ENCODE data around the gene DMRTC2. TPM values are rescaled to one million over a fixed set of nuclear protein-coding genes. Genes with fewer than 3 reads are reported as not detected.
A peak's percentile ranks its signal among the peaks of the same experiment; 100 is the strongest.
"Not testable (repeated sequence)": the region's sequence is repeated elsewhere in the genome, so short reads cannot be mapped to it uniquely, and the experiment has no call there.

DMRTC2 gene
- total RNA-seq, 1 donor from 2014 or later = not detected

DNA sequence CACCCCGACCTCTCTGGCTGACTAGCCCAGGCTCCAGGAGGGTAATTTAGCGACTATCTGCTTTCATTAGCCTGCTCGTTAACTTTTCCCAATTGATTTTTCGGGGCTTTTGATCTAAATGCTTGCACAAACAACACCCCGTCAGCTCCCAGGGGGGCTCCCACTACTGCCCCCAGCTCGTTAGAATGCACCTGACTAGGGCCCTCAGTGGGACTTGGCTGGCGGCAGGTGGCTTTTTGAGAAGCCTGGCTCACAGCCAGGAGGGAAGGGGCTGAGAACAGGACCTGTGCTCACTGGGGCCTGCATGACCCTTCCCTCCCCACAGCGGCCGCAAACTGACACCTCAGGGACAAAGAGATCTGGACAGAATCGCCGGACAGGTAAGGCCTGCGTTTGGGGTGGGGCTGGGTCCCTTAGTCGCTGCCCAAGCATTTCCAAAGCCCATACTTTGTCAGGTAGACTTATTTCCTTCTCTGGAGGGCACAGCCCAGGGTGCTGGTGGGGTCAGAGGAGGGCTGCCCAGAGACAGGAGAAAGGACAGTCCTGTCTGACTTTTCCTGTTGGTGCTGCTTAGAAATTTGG, 24.6 kb downstream of the DMRTC2 start:
- H3K36me3 Mint-ChIP-seq (ENCODE audit: insufficient read depth) = peaks cover 26% of the 10 kb centered on the region
- H3K27ac Mint-ChIP-seq = peak overlapping the region; percentile 95
- peak overlapping the region; percentile 20 for H3K4me3 Mint-ChIP-seq (ENCODE audit: low read depth)
- no peak for DNase-seq (ENCODE audit: low spot score, unreplicated experiment)
- H3K9me3 Mint-ChIP-seq (ENCODE audit: low read depth) = no peaks in the 10 kb centered on the region
- H3K27me3 Mint-ChIP-seq = no peaks in the 10 kb centered on the region
- H3K4me1 Mint-ChIP-seq (ENCODE audit: low read depth) = peaks cover 26% of the 10 kb centered on the region
- TF ChIP-seq, protein P1, sequence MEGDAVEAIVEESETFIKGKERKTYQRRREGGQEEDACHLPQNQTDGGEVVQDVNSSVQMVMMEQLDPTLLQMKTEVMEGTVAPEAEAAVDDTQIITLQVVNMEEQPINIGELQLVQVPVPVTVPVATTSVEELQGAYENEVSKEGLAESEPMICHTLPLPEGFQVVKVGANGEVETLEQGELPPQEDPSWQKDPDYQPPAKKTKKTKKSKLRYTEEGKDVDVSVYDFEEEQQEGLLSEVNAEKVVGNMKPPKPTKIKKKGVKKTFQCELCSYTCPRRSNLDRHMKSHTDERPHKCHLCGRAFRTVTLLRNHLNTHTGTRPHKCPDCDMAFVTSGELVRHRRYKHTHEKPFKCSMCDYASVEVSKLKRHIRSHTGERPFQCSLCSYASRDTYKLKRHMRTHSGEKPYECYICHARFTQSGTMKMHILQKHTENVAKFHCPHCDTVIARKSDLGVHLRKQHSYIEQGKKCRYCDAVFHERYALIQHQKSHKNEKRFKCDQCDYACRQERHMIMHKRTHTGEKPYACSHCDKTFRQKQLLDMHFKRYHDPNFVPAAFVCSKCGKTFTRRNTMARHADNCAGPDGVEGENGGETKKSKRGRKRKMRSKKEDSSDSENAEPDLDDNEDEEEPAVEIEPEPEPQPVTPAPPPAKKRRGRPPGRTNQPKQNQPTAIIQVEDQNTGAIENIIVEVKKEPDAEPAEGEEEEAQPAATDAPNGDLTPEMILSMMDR (IDR thresholded peaks at IDR 0.05; ENCODE audit: unreplicated experiment) = no peak

DNA sequence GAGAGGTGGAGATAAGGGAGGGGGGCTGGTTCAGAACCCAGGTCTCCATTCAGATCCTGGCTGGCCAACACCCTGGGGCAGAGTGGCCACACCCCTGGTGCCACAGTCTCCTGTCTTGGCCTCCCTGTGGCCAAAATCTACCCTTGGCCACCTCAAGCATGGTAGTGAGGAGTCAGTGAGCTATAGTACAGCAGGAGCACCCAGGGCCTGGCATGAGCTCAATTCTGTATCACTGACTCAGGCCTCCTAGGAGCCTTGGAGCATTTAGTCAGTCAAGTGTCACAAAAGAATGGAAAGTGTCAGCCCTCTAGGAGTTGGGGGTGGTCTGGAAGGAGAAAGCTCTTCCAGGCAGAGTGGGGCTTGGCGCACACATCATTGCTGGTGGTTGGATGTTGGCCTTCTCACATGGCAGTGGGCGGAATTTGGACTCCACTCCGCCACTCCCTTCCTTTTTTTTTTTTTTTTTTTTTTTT, 25.6 kb downstream of the DMRTC2 start:
- no peaks in the 10 kb centered on the region for H3K27me3 Mint-ChIP-seq
- no peak overlapping the region for H3K4me3 Mint-ChIP-seq (ENCODE audit: low read depth)
- DNase-seq (ENCODE audit: low spot score, unreplicated experiment) = no peak
- H3K36me3 Mint-ChIP-seq (ENCODE audit: insufficient read depth) = peaks cover 21% of the 10 kb centered on the region
- H3K9me3 Mint-ChIP-seq (ENCODE audit: low read depth) = no peaks in the 10 kb centered on the region
- peaks cover 26% of the 10 kb centered on the region for H3K4me1 Mint-ChIP-seq (ENCODE audit: low read depth)
- no peak overlapping the region for H3K27ac Mint-ChIP-seq
- TF ChIP-seq, protein P1 (IDR thresholded peaks at IDR 0.05; ENCODE audit: unreplicated experiment) = no peak

DNA sequence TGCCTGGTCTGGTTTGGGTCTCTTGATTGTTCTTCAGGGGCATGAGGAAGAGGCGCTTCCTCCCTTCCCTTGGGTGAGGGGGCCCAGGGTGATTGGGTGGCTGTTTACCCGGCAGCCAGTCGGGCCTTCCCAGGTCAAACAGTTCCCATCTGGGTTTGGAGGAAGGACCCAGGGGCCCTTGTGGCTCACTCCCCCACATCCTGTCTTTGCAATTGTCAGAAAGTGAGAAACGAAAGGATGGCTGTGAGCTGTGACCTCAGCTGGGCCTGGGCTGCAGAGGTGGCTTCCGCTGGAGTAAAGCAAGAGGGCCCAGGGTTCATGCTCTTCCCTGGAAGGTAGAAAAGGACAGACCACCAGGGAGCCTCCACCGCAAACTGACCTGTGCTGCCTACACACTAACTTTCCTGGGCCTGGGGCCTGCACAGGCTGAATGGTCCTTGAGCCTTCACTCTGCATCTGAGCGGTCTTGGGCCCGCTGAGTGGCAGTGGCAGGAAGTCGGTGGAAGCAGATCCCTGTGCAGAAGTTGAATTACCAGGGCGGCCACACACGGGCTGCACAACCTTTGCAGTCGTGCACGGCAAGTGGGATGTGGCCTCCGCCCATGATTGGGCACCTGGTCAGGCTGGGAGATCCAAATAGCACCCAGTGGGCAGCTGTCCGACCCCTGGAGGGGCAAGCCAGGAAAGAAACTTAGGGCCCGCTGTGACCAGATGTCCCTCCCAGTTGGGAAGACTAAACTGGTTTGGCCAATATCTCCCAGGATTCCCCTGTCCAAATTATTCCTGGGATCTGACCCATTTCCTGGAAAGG, 26.9 kb downstream of the DMRTC2 start:
- no peak for DNase-seq (ENCODE audit: low spot score, unreplicated experiment)
- Mint-ChIP-seq H3K4me1 (ENCODE audit: low read depth) (peaks cover 26% of the 10 kb centered on the region), H3K27me3 (peaks cover 3% of the 10 kb centered on the region), H3K4me3 (ENCODE audit: low read depth) (no peak overlapping the region), H3K27ac (peak overlapping the region; percentile 49), H3K9me3 (ENCODE audit: low read depth) (no peaks in the 10 kb centered on the region), H3K36me3 (ENCODE audit: insufficient read depth) (peaks cover 17% of the 10 kb centered on the region)
- TF ChIP-seq, protein P1 (IDR thresholded peaks at IDR 0.05; ENCODE audit: unreplicated experiment) = no peak

DNA sequence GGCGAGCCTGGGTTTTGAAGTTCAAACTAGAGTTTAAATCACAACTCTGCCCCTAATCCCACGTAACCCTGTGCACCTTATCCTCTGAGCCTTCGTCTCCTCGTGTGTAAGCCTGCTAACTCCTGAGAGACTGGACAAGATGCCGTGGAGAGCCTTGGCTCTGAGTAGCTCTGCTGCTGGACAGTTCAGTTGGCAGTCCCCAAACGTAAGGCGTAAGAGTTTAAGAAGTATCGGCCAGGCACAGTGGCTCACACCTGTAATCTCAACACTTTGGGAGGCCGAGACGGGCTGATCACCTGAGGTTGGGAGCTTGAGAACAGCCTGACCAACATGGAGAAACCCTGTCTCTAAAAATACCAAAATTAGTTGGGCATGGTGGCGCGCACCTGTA, 27.5 kb downstream of the DMRTC2 start:
- Mint-ChIP-seq H3K9me3 (ENCODE audit: low read depth) (no peaks in the 10 kb centered on the region), H3K27me3 (peaks cover 3% of the 10 kb centered on the region), H3K27ac (no peak overlapping the region), H3K4me1 (ENCODE audit: low read depth) (peaks cover 26% of the 10 kb centered on the region), H3K4me3 (ENCODE audit: low read depth) (no peak overlapping the region), H3K36me3 (ENCODE audit: insufficient read depth) (peaks cover 17% of the 10 kb centered on the region)
- no peak for DNase-seq (ENCODE audit: low spot score, unreplicated experiment)
- TF ChIP-seq, protein P1 (IDR thresholded peaks at IDR 0.05; ENCODE audit: unreplicated experiment) = no peak

DNA sequence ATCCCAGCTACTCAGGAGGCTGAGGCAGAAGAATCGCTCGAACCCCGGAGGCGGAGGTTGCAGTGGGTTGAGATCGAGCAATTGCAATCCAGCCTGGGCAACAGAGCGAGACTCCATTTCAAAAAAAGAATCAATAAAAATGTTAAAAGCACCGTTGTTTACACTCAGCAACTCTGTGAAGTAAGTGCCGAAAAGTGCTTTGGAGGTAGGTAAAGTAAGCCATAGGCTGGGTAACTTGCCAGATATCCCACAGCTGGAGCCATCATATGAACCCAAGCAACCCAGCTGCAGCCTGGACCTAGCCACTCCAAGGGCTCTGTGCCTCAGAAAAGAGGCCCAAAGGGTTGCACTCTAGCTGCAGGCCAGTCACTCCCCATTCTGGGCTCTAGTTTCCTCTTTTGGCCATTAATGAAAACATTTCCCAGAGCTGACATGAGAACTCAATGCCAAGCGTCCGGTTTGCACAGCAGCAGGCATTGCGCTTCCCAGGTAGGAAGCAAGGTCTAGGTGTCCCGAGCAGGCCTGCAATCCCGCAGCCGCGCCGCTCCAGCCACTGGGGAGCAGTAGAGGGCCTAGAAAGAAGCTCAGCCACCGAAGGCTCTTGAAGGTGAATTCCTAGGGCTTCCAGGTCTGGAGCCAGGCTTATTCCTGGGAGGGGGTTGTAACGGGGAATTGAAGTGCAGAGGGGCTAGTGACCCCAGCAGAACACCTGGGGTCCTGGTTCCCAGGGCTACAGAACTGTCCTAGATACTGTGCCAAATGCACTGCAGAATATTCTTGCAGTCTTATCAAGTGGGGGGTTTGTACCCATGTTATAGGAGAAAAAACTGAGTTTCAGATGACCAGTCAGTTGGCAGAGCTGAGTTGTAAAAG, 28.2 kb downstream of the DMRTC2 start:
- no peak overlapping the region for H3K27ac Mint-ChIP-seq
- H3K4me3 Mint-ChIP-seq (ENCODE audit: low read depth) = no peak overlapping the region
- H3K9me3 Mint-ChIP-seq (ENCODE audit: low read depth) = no peaks in the 10 kb centered on the region
- H3K36me3 Mint-ChIP-seq (ENCODE audit: insufficient read depth) = peaks cover 14% of the 10 kb centered on the region
- H3K27me3 Mint-ChIP-seq = peaks cover 3% of the 10 kb centered on the region
- peaks cover 22% of the 10 kb centered on the region for H3K4me1 Mint-ChIP-seq (ENCODE audit: low read depth)
- DNase-seq (ENCODE audit: low spot score, unreplicated experiment) = peak; percentile 74
- TF ChIP-seq, protein P1 (IDR thresholded peaks at IDR 0.05; ENCODE audit: unreplicated experiment) = peak; percentile 81

DNA sequence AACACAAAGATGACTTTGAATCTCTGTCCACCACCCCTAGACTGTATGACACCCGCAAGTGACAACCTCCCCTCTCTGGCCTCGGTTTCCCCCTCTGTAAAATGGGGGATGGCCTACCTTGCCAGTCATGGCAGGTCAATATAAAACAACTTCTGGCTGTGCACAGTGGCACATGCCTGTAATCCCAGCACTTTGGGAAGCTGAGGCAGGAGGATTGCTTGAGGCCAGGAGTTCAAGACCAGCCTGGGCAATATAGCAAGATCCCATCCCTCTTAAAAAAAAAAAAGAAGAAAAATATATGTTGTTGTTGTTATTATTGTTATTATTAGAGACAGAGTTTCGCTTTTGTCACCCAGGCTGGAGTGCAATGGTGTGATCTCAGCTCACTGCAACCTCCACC, 31.1 kb downstream of the DMRTC2 start:
- not testable (repeated sequence) for DNase-seq (ENCODE audit: low spot score, unreplicated experiment); H3K4me3 Mint-ChIP-seq (ENCODE audit: low read depth); H3K36me3 Mint-ChIP-seq (ENCODE audit: insufficient read depth); H3K9me3 Mint-ChIP-seq (ENCODE audit: low read depth); H3K27ac Mint-ChIP-seq; H3K4me1 Mint-ChIP-seq (ENCODE audit: low read depth)
- peaks cover 12% of the 10 kb centered on the region for H3K27me3 Mint-ChIP-seq

Data from progenitor cell of endocrine pancreas (in vitro differentiated cells).